ENCODE measurements around the gene CAMKK1. TPM values are rescaled to one million over a fixed set of nuclear protein-coding genes. Genes with fewer than 3 reads are reported as not detected.

CAMKK1 gene
- total and polyA plus RNA-seq, 2 of the 4 experiments (the other 2 are of a cell fraction): 4.1 to 8.2 TPM

GRCh38 chr17:3828151-3828851 lies 64.6 kb downstream of the CAMKK1 start (continued):
- TF ChIP-seq POLR2A (IDR thresholded peaks at IDR 0.05; ENCODE audit: low read depth, low read length) (no peak), MAZ (IDR thresholded peaks at IDR 0.05; ENCODE audit: borderline replicate concordance, low read depth, low read length) (no peak)

- no peak overlapping the region for H4K8ac ChIP-seq (ENCODE audit: low read depth in 2 of 2, low read length in 2 of 2)
- no peak overlapping the region for H3K4me3 ChIP-seq (ENCODE audit: insufficient read depth, low read depth, low read length)
- H2BK120ac ChIP-seq (ENCODE audit: low read depth, low read length): no peak overlapping the region
- in situ Hi-C loops (cut with MboI; ENCODE audit: low sequenced_read_pairs) (loop anchor here (5.0 kb wide), 1 partner anchor 90 kb away; no protein-coding TSS in a partner anchor), intact Hi-C loops (cut with micrococcal nuclease) (no loop called here), dilution Hi-C loops (cut with HindIII; ENCODE audit: low sequenced_read_pairs, unreplicated experiment) (no loop called here)
- H2AK9ac ChIP-seq (replicated peaks; ENCODE audit: low read depth, low read length, poor library complexity): no peak overlapping the region
- no TSS peak for BruUV-seq (replicated peaks)
- ATAC-seq (ENCODE audit: low read depth) (no peak), DNase-seq (peak; percentile 66)
- no CpG with 5 or more reads among the region's 6 CpGs for WGBS, 2 experiments (ENCODE audit: extremely low coverage in 2 of 2, insufficient read length in 1 of 2)
- no peak overlapping the region for H3K23ac ChIP-seq (ENCODE audit: low read depth, low read length)
- H3K27ac ChIP-seq (ENCODE audit: insufficient read depth, low read length): no peak overlapping the region
- no peak overlapping the region for H2AK5ac ChIP-seq (ENCODE audit: low read depth, low read length)
- H3K9me3 ChIP-seq (ENCODE audit: control insufficient read depth, insufficient read depth, low read length): no peaks in the 10 kb centered on the region
- H3K4me1 ChIP-seq (ENCODE audit: control insufficient read depth, insufficient read depth, low read length): peaks cover 10% of the 10 kb centered on the region
- H3K18ac ChIP-seq (ENCODE audit: low read depth, low read length): no peak overlapping the region
- no peak overlapping the region for H4K91ac ChIP-seq (ENCODE audit: insufficient read depth, low read depth, low read length)
- no peak overlapping the region for H4K5ac ChIP-seq (ENCODE audit: low read depth, low read length)
- H3K79me1 ChIP-seq (ENCODE audit: low read depth in 1 of 2, low read length in 2 of 2): peaks cover 12 to 26% of the 10 kb centered on the region in 2 experiments
- no peak overlapping the region for H2BK20ac ChIP-seq (ENCODE audit: low read depth, low read length)
- H4K20me1 ChIP-seq (ENCODE audit: insufficient read depth, low read length): peaks cover 24% of the 10 kb centered on the region
- H3K9me1 ChIP-seq (ENCODE audit: insufficient read depth, low read length): peaks cover 10% of the 10 kb centered on the region
- no peak overlapping the region for H3K14ac ChIP-seq (replicated peaks; ENCODE audit: low read depth, low read length)
- H3K27me3 ChIP-seq (ENCODE audit: control insufficient read depth, insufficient read depth, low read length): no peaks in the 10 kb centered on the region
- H2BK5ac ChIP-seq (ENCODE audit: low read depth, low read length, poor library complexity, severe bottlenecking): no peak overlapping the region
- ChIA-PET CTCF (interaction anchor here (0.7 to 2.7 kb wide), 5 partner anchors 15 to 95 kb away, joined by 3 to 17 read pairs (median 3); no protein-coding TSS in a partner anchor), POLR2A (ENCODE audit: unreplicated experiment) (interaction anchor here (0.5 kb wide), 1 partner anchor 1229 kb away, joined by 9 read pairs; no protein-coding TSS in a partner anchor)
- H3K36me3 ChIP-seq (ENCODE audit: control insufficient read depth, insufficient read depth, low read length): peaks cover 28% of the 10 kb centered on the region
- no peak overlapping the region for H2BK15ac ChIP-seq (ENCODE audit: low read depth, low read length)
- no peak overlapping the region for H3K4me2 ChIP-seq (ENCODE audit: low read depth, low read length)
- H3K56ac ChIP-seq (ENCODE audit: extremely low read depth, insufficient read depth, low read length): no peak overlapping the region
- no peak overlapping the region for H2AFZ ChIP-seq (replicated peaks; ENCODE audit: low read length, poor library complexity)
- no peak overlapping the region for H3K4ac ChIP-seq (ENCODE audit: low read depth, low read length)
- no peak overlapping the region for H3K9ac ChIP-seq (ENCODE audit: low read depth, low read length)
- TF ChIP-seq MAZ (IDR thresholded peaks at IDR 0.05; ENCODE audit: borderline replicate concordance, low read depth, low read length) (no peak), FOS (IDR thresholded peaks at IDR 0.05; ENCODE audit: low read depth, low read length) (no peak), RCOR1 (IDR thresholded peaks at IDR 0.05; ENCODE audit: insufficient replicate concordance, low read length) (no peak), CHD1 (IDR thresholded peaks at IDR 0.05; ENCODE audit: low read depth, low read length) (no peak), ELK1 (IDR thresholded peaks at IDR 0.05; ENCODE audit: borderline replicate concordance, low read depth, low read length) (no peak), CTCF (conservative IDR thresholded peaks at IDR 0.05; ENCODE audit: low read depth, low read length) (peak; percentile 64), POLR2A (IDR thresholded peaks at IDR 0.05; ENCODE audit: low read depth, low read length) (no peak), BHLHE40 (IDR thresholded peaks at IDR 0.05; ENCODE audit: low read depth, low read length) (no peak), MAFK (IDR thresholded peaks at IDR 0.05; ENCODE audit: low read depth, low read length) (no peak), NFE2L2 (IDR thresholded peaks at IDR 0.05; ENCODE audit: low read depth, low read length) (no peak)
- TF ChIP-seq, protein P1, sequence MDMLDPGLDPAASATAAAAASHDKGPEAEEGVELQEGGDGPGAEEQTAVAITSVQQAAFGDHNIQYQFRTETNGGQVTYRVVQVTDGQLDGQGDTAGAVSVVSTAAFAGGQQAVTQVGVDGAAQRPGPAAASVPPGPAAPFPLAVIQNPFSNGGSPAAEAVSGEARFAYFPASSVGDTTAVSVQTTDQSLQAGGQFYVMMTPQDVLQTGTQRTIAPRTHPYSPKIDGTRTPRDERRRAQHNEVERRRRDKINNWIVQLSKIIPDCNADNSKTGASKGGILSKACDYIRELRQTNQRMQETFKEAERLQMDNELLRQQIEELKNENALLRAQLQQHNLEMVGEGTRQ (IDR thresholded peaks at IDR 0.05; ENCODE audit: low read depth, low read length): no peak
Observed at GRCh38 chr17:3827124-3827773, 65.6 kb downstream of the CAMKK1 start.
